B cell (primary cell): ENCODE measurements around the gene FDXACB1.

ENCODE experiments used
- EZH2 ChIP-seq: IDR thresholded peaks from 2 replicates; pipeline ENCODE4 v1.6.1; 2012; ENCODE audit warnings: borderline replicate concordance, low read depth, mild to moderate bottlenecking, moderate library complexity, low read length; ENCODE audit not compliant: insufficient read depth, poor library complexity, severe bottlenecking
- TF ChIP-seq, protein P1 (sequence below): fragments of 200-600 bp; IDR thresholded peaks from one replicate; pipeline ENCODE4 v1.8.0; 2022; ENCODE audit warnings: antibody characterized with exemption, mild to moderate bottlenecking

DNA sequence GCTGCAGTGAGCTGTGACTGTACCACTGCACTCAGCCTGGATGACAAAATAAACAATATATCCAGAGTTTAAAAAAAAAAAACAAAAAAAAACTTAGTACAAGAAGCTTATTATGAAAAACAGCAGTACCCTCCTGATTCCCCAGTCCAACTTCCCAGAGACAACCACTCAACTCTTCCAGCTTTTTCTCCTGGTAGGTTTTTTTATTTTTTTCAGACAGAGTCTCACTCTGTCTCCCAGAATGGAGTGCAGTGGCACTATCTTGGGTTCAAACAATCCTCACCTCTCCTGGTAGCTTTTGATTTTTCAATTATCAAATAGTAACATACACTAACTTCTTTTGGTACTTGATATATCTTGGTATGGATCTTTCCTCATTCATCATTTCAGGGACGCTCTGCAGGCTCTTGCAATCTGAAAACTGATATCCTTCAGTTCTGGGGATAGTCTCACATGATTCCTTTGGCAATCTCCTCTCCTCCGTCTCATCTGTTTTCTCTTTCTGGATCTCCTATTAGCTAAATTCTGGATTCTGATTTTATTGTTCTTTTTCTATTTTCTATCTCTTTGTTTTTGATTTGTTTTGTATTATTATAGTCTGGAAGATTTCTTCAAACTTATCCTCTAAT is 52.5 kb downstream of the FDXACB1 start:
- TF ChIP-seq, protein P1, sequence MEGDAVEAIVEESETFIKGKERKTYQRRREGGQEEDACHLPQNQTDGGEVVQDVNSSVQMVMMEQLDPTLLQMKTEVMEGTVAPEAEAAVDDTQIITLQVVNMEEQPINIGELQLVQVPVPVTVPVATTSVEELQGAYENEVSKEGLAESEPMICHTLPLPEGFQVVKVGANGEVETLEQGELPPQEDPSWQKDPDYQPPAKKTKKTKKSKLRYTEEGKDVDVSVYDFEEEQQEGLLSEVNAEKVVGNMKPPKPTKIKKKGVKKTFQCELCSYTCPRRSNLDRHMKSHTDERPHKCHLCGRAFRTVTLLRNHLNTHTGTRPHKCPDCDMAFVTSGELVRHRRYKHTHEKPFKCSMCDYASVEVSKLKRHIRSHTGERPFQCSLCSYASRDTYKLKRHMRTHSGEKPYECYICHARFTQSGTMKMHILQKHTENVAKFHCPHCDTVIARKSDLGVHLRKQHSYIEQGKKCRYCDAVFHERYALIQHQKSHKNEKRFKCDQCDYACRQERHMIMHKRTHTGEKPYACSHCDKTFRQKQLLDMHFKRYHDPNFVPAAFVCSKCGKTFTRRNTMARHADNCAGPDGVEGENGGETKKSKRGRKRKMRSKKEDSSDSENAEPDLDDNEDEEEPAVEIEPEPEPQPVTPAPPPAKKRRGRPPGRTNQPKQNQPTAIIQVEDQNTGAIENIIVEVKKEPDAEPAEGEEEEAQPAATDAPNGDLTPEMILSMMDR = no peak
- TF ChIP-seq EZH2 = no peak
